H9 (cell line): ENCODE results near the gene CSNK2A2. TPM values are rescaled to one million over a fixed set of nuclear protein-coding genes. Genes with fewer than 3 reads are reported as not detected.

Experiments
- DNase-seq: peaks from one replicate; pipeline ENCODE4 v3.0.0-alpha.2; 2017
- H2AFZ ChIP-seq: one replicate; pipeline ENCODE4 v1.6.1; 2013; ENCODE audit warnings: mild to moderate bottlenecking, low read length, control low read depth, moderate library complexity
- H2AK5ac ChIP-seq: 2 replicates; pipeline ENCODE4 v1.6.1; 2013; ENCODE audit warnings: low read length, control low read depth, mixed read lengths; ENCODE audit not compliant: insufficient read length
- H2BK120ac ChIP-seq: one replicate; pipeline ENCODE4 v1.6.1; 2013; ENCODE audit warnings: low read depth, mild to moderate bottlenecking, low read length, control low read depth, inconsistent platforms; ENCODE audit not compliant: poor library complexity, severe bottlenecking
- H2BK12ac ChIP-seq: 2 replicates; pipeline ENCODE4 v1.6.1; 2013; ENCODE audit warnings: low read length, control low read depth, mixed read lengths, low read depth; ENCODE audit not compliant: insufficient read length
- H2BK15ac ChIP-seq: 2 replicates; pipeline ENCODE4 v1.6.1; 2013; ENCODE audit warnings: low read depth, low read length, control low read depth
- H2BK20ac ChIP-seq: one replicate; pipeline ENCODE4 v1.6.1; 2013; ENCODE audit warnings: low read depth, mild to moderate bottlenecking, low read length, control low read depth, inconsistent platforms; ENCODE audit not compliant: poor library complexity, severe bottlenecking
- H2BK5ac ChIP-seq: 2 replicates; pipeline ENCODE4 v1.6.1; 2013; ENCODE audit warnings: low read length, control low read depth, mixed read lengths; ENCODE audit not compliant: insufficient read length
- H3K14ac ChIP-seq: 2 replicates; pipeline ENCODE4 v1.6.1; 2013; ENCODE audit warnings: low read length, control low read depth; ENCODE audit not compliant: insufficient read depth
- H3K18ac ChIP-seq: 2 replicates; pipeline ENCODE4 v1.6.1; 2013; ENCODE audit warnings: low read depth, mild to moderate bottlenecking, mixed read lengths, low read length, control low read depth; ENCODE audit not compliant: insufficient read length
- H3K23ac ChIP-seq: 2 replicates; pipeline ENCODE4 v1.6.1; 2013; ENCODE audit warnings: low read length, control low read depth, mixed read lengths, low read depth; ENCODE audit not compliant: insufficient read length
- H3K23me2 ChIP-seq: 2 replicates; pipeline ENCODE4 v1.6.1; 2013; ENCODE audit warnings: low read depth, mild to moderate bottlenecking, mixed read lengths, low read length, control low read depth; ENCODE audit not compliant: insufficient read length, poor library complexity, severe bottlenecking
- H3K27ac ChIP-seq: 2 replicates; pipeline ENCODE4 v1.5.1; 2013; ENCODE audit warnings: low read length, control low read depth, mixed read lengths, low read depth; ENCODE audit not compliant: insufficient read length
- H3K27me3 ChIP-seq: 2 replicates; pipeline ENCODE4 v1.6.1; 2013; ENCODE audit warnings: low read length, control low read depth, inconsistent platforms; ENCODE audit not compliant: insufficient read depth
- H3K4ac ChIP-seq: 2 replicates; pipeline ENCODE4 v1.6.1; 2013; ENCODE audit warnings: low read depth, mild to moderate bottlenecking, control low read depth, inconsistent platforms, low read length, moderate library complexity
- H3K4me1 ChIP-seq: 2 replicates; pipeline ENCODE4 v1.6.1; 2013; ENCODE audit warnings: low read length, control low read depth, inconsistent platforms; ENCODE audit not compliant: insufficient read depth
- H3K4me2 ChIP-seq: 2 replicates; pipeline ENCODE4 v1.6.1; 2013; ENCODE audit warnings: low read length, control low read depth, mixed read lengths; ENCODE audit not compliant: insufficient read length, insufficient read depth
- H3K56ac ChIP-seq: 2 replicates; pipeline ENCODE4 v1.6.1; 2013; ENCODE audit warnings: low read depth, mild to moderate bottlenecking, mixed read lengths, low read length, control low read depth; ENCODE audit not compliant: insufficient read length
- H3K79me1 ChIP-seq: 2 replicates; pipeline ENCODE4 v1.6.1; 2013; ENCODE audit warnings: low read depth, mild to moderate bottlenecking, moderate library complexity, low read length, control low read depth, inconsistent platforms; ENCODE audit not compliant: insufficient read depth, poor library complexity, severe bottlenecking
- H3K79me2 ChIP-seq: 2 replicates; pipeline ENCODE4 v1.6.1; 2013; ENCODE audit warnings: low read length, control low read depth, inconsistent platforms; ENCODE audit not compliant: insufficient read depth
- H3K9ac ChIP-seq: 2 replicates; pipeline ENCODE4 v1.6.1; 2013; ENCODE audit warnings: low read length, control low read depth, mixed read lengths; ENCODE audit not compliant: insufficient read length; ENCODE audit errors: extremely low read depth
- H3K9me3 ChIP-seq: one replicate; pipeline ENCODE4 v1.6.1; 2013; ENCODE audit warnings: low read depth, low read length, inconsistent platforms; ENCODE audit not compliant: control insufficient read depth
- H3T11ph ChIP-seq: one replicate; pipeline ENCODE4 v1.6.1; 2013; ENCODE audit warnings: mild to moderate bottlenecking, low read length, control low read depth, inconsistent platforms
- H4K20me1 ChIP-seq: one replicate; pipeline ENCODE4 v1.6.1; 2013; ENCODE audit not compliant: control insufficient read depth, insufficient read length, insufficient read depth
- H4K5ac ChIP-seq: 2 replicates; pipeline ENCODE4 v1.6.1; 2013; ENCODE audit warnings: low read depth, mild to moderate bottlenecking, mixed read lengths, low read length, control low read depth; ENCODE audit not compliant: insufficient read length
- H4K8ac ChIP-seq: replicated peaks from 2 replicates; pipeline ENCODE4 v1.6.1; 2013; ENCODE audit warnings: low read length, control low read depth, mixed read lengths, low read depth; ENCODE audit not compliant: insufficient read length
- H4K91ac ChIP-seq: 2 replicates; pipeline ENCODE4 v1.6.1; 2013; ENCODE audit warnings: low read depth, mild to moderate bottlenecking, moderate library complexity, mixed read lengths, low read length, control low read depth; ENCODE audit not compliant: insufficient read length
- H3K27ac Mint-ChIP-seq, 3 experiments: 2 replicates in 2 of 3; 3 replicates in 1 of 3; pipeline ENCODE4 v1.8.0; 2020 to 2021; ENCODE audit warnings: mixed read lengths in 3 of 3, mild to moderate bottlenecking in 1 of 3, moderate library complexity in 1 of 3
- H3K27me3 Mint-ChIP-seq: 2 replicates; pipeline ENCODE4 v1.8.0; 2021; ENCODE audit warnings: low read depth, mild to moderate bottlenecking, moderate library complexity, mixed read lengths
- H3K36me3 Mint-ChIP-seq, 3 experiments: 2 replicates in 2 of 3; 3 replicates in 1 of 3; pipeline ENCODE4 v1.8.0; 2020 to 2021; ENCODE audit warnings: low read depth in 3 of 3, mixed read lengths in 3 of 3; ENCODE audit not compliant: insufficient read depth in 1 of 3
- H3K4me1 Mint-ChIP-seq, 2 experiments: 2 replicates each; pipeline ENCODE4 v1.8.0; 2020; ENCODE audit warnings: mixed read lengths in 2 of 2
- H3K4me3 Mint-ChIP-seq, 2 experiments: 2 replicates in 1 of 2; 3 replicates in 1 of 2; pipeline ENCODE4 v1.8.0; 2020 to 2021; ENCODE audit warnings: mild to moderate bottlenecking in 2 of 2, mixed read lengths in 2 of 2, moderate library complexity in 1 of 2
- H3K9me3 Mint-ChIP-seq, 2 experiments: 2 replicates in 1 of 2; 3 replicates in 1 of 2; pipeline ENCODE4 v1.8.0; 2020; ENCODE audit warnings: mild to moderate bottlenecking in 2 of 2, mixed read lengths in 2 of 2, moderate library complexity in 1 of 2
- WGBS: extraction: QIAGEN DNeasy Blood & Tissue Kit; methylation state at CpG from one replicate; pipeline ENCODE4 v1.1.7; 2013; ENCODE audit warnings: missing lambda C conversion rate, low lambda C conversion rate, mixed read lengths; ENCODE audit not compliant: insufficient read length; ENCODE audit errors: extremely low coverage; 5-methylcytosine and 5-hydroxymethylcytosine counted together
- total RNA-seq: library from RNA; stranded (reverse); gene quantifications from 2 replicates; pipeline ENCODE4 v1.2.1, GENCODE V29; 2021
- TF ChIP-seq, protein P1 (sequence below): fragments of 200-600 bp; sonication (generic); conservative IDR thresholded peaks from 3 replicates; pipeline ENCODE4 v1.8.0; 2021; ENCODE audit warnings: antibody characterized with exemption, mild to moderate bottlenecking

CSNK2A2 gene
- total RNA-seq, 1 experiment from 2014 or later, result 134 TPM

DNA sequence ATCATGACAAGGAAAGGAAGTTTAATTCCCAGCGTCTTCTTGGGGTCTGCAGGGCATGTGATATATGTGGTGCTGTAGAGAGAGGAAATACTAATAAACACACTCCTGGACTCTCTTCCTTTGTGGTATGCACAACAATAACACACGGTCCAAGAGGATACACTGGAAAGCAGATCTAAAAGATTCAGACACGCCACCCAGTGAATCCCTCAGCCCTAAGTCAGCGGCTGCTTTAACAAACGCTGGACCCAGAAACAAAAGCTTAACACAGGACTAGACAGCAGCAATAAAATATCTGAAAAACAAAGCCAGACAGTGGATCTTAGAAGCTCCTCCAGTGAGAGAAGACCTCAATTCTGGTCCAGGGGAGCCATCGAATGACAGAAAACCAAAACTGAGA lies 81.8 kb downstream of the CSNK2A2 start:
- no peak overlapping the region for H3T11ph ChIP-seq
- peaks cover 4 to 11% of the 10 kb centered on the region in 2 experiments for H3K4me1 Mint-ChIP-seq
- H3K9ac ChIP-seq, result no peak overlapping the region
- H3K27me3 ChIP-seq, result no peaks in the 10 kb centered on the region
- H3K23ac ChIP-seq, result no peak overlapping the region
- H2BK120ac ChIP-seq, result no peak overlapping the region
- H2BK15ac ChIP-seq, result no peak overlapping the region
- H3K18ac ChIP-seq, result no peak overlapping the region
- no peak overlapping the region for H4K8ac ChIP-seq
- TF ChIP-seq, protein P1, sequence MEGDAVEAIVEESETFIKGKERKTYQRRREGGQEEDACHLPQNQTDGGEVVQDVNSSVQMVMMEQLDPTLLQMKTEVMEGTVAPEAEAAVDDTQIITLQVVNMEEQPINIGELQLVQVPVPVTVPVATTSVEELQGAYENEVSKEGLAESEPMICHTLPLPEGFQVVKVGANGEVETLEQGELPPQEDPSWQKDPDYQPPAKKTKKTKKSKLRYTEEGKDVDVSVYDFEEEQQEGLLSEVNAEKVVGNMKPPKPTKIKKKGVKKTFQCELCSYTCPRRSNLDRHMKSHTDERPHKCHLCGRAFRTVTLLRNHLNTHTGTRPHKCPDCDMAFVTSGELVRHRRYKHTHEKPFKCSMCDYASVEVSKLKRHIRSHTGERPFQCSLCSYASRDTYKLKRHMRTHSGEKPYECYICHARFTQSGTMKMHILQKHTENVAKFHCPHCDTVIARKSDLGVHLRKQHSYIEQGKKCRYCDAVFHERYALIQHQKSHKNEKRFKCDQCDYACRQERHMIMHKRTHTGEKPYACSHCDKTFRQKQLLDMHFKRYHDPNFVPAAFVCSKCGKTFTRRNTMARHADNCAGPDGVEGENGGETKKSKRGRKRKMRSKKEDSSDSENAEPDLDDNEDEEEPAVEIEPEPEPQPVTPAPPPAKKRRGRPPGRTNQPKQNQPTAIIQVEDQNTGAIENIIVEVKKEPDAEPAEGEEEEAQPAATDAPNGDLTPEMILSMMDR, result no peak
- H3K36me3 Mint-ChIP-seq, result peaks cover 31 to 47% (median 44%) of the 10 kb centered on the region in 3 experiments
- H4K91ac ChIP-seq, result no peak overlapping the region
- H2BK12ac ChIP-seq, result no peak overlapping the region
- H4K20me1 ChIP-seq, result no peaks in the 10 kb centered on the region
- peaks cover 18% of the 10 kb centered on the region; the same call in 1 of the 2 replicates for H3K79me2 ChIP-seq
- H3K27me3 Mint-ChIP-seq, result no peaks in the 10 kb centered on the region
- H2AK5ac ChIP-seq, result no peak overlapping the region
- no CpG with 5 or more reads among the region's 6 CpGs for WGBS
- H3K4ac ChIP-seq, result no peak overlapping the region
- no peak overlapping the region for H3K56ac ChIP-seq
- peaks cover 9% of the 10 kb centered on the region for H3K79me1 ChIP-seq
- H3K9me3 ChIP-seq, result no peaks in the 10 kb centered on the region
- no peak overlapping the region for H3K27ac ChIP-seq
- no peak overlapping the region for H3K4me2 ChIP-seq
- H3K9me3 Mint-ChIP-seq, result peaks cover 0 to 2% of the 10 kb centered on the region in 2 experiments; a peak in 1 of 5 replicates
- H2BK5ac ChIP-seq, result no peak overlapping the region
- DNase-seq, result no peak
- no peak overlapping the region for H3K14ac ChIP-seq
- no peaks in the 10 kb centered on the region for H3K23me2 ChIP-seq
- no peak overlapping the region for H2BK20ac ChIP-seq
- 0 out of 2 replicates have a peak, but pooled peaks cover 2% of the 10 kb centered on the region for H3K4me1 ChIP-seq
- no peak overlapping the region for H3K4me3 Mint-ChIP-seq
- no peak overlapping the region for H4K5ac ChIP-seq
- no peak overlapping the region for H2AFZ ChIP-seq
- no peak overlapping the region for H3K27ac Mint-ChIP-seq
